Measurements from ENCODE around the gene RAC3. TPM values are rescaled to one million over a fixed set of nuclear protein-coding genes. Genes with fewer than 3 reads are reported as not detected.

Gene RAC3
- total and polyA plus RNA-seq, 2 experiments from 2014 or later: 9.9 to 73.7 TPM

DNA sequence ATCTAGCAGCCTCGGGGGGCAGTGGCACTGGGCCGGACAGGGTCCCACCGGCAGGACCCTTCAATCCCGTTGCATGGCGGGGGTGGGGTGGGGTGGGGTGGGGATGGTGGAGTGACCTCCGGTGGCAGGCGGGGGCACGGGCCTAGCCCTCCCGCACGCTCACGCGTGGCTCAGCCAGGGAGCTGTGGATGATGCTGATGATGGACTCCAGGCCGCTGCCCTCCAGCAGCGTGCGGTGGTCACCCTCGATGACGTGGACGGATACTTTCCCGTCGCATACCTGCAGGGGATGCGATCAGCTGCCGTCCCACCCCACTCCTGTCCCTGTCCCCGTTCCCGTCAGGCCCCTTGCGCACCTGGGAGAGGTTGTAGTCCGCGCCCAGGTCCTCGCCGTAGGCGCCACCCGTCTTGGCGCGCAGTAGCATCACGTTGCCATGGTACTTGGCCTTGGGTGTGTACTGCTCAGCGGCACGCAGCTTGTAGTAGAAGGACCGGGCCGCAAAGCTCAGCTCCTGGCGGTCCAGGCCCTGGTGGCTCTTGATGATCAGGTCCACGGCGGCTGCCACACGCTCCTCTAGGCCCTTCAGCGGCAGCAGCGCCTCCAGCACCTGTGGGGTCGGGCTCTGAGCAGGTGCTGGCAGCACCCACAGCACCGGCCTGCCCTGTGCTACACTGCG is 47.7 kb downstream of the RAC3 start:
- TF ChIP-seq, protein P1, sequence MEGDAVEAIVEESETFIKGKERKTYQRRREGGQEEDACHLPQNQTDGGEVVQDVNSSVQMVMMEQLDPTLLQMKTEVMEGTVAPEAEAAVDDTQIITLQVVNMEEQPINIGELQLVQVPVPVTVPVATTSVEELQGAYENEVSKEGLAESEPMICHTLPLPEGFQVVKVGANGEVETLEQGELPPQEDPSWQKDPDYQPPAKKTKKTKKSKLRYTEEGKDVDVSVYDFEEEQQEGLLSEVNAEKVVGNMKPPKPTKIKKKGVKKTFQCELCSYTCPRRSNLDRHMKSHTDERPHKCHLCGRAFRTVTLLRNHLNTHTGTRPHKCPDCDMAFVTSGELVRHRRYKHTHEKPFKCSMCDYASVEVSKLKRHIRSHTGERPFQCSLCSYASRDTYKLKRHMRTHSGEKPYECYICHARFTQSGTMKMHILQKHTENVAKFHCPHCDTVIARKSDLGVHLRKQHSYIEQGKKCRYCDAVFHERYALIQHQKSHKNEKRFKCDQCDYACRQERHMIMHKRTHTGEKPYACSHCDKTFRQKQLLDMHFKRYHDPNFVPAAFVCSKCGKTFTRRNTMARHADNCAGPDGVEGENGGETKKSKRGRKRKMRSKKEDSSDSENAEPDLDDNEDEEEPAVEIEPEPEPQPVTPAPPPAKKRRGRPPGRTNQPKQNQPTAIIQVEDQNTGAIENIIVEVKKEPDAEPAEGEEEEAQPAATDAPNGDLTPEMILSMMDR (IDR thresholded peaks at IDR 0.05; ENCODE audit: low read depth, low read length): no peak
- Histone ChIP-seq H3K4me3 (no peak overlapping the region), H3K4me1 (ENCODE audit: low read depth) (no peaks in the 10 kb centered on the region), H3K27me3 (no peaks in the 10 kb centered on the region), H3K36me3 (peaks cover 43% of the 10 kb centered on the region), H3K9me3 (ENCODE audit: low read depth) (no peaks in the 10 kb centered on the region), H3K27ac (no peak overlapping the region)
- no peak for DNase-seq (ENCODE audit: low read depth in 1 of 2, low spot score in 1 of 2)

DNA sequence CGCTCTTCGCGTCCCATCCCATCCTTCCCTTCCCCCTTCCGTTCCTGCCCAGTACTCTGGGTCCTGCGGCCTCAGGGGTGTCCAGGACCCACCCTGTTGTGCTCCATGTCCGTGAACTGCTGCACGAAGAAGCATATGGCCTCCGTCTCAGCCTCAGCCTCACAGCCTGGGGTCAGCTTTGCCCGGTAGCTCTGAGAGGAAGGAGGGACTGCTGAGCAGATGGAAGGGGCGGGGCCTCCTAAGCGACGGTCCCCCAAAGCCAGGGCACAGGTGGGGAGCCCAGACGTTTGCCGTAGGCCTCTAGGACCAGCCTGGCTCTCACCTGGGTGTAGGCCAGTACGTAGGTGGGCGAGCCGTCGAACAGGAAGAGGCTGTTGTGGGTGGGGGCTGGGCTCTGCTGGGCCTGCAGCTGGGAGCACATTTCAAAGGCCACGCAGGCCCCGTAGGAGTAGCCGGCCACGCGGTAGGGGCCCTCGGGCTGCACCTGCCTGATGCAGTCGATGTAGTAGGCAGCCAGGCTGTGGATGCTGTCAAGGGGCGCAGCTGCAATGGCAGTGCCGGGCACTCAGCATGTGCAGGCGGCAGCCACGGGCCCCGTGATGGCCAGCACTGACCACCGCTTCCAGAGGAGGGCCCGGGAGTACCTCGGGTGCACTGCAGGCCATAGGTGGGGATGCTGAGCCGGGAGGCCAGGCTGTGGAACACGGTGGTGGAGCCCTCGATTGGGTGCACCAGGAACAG is 48.7 kb downstream of the RAC3 start:
- Histone ChIP-seq H3K4me3 (no peak overlapping the region), H3K36me3 (peaks cover 54% of the 10 kb centered on the region)
- TF ChIP-seq, protein P1 (IDR thresholded peaks at IDR 0.05; ENCODE audit: low read depth, low read length): no peak

DNA sequence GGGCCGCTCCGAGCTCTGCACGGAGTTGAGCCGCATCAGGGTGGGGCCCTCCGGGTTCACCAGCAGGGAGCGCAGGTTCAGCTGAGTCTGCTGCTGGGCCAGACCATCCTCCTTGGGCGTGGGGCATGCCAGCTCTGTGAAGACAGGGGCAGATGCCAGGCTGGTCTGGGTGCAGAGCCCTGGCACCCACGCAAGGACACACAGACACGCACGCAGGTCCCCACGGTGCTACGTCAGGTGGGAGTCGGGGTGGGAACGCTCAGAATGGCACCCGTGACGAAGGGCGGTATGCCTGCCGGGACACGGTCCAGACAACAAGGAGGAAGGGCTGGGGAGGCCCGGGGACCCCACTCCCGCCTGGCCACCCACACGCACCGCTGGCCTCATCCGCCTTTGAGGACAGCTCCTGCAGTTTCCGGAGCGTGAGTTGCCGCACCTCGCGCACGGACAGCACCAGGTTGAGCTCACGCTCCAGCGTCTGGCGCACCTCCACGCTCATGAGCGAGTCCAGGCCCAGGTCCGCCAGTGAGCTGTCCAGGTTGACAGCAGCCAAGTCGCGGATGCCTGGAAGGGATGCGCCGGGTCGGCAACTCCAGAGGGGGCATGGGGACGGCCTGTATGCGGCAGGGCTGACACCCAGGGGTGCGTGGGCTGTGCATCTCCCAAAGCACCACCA is 49.4 kb downstream of the RAC3 start:
- TF ChIP-seq, protein P1 (IDR thresholded peaks at IDR 0.05; ENCODE audit: low read depth, low read length): no peak
- Histone ChIP-seq H3K27ac (no peak overlapping the region), H3K4me3 (no peak overlapping the region), H3K27me3 (no peaks in the 10 kb centered on the region), H3K4me1 (ENCODE audit: low read depth) (no peaks in the 10 kb centered on the region), H3K9me3 (ENCODE audit: low read depth) (no peaks in the 10 kb centered on the region), H3K36me3 (peaks cover 61% of the 10 kb centered on the region)
- no peak for DNase-seq (ENCODE audit: low read depth in 1 of 2, low spot score in 1 of 2)

More for the DNA sequence above, 48.7 kb downstream of the RAC3 start:
- H3K27me3 ChIP-seq: no peaks in the 10 kb centered on the region
- no peak for DNase-seq (ENCODE audit: low read depth in 1 of 2, low spot score in 1 of 2)
- no peaks in the 10 kb centered on the region for H3K4me1 ChIP-seq (ENCODE audit: low read depth)
- H3K9me3 ChIP-seq (ENCODE audit: low read depth): no peaks in the 10 kb centered on the region
- no peak overlapping the region for H3K27ac ChIP-seq

DNA sequence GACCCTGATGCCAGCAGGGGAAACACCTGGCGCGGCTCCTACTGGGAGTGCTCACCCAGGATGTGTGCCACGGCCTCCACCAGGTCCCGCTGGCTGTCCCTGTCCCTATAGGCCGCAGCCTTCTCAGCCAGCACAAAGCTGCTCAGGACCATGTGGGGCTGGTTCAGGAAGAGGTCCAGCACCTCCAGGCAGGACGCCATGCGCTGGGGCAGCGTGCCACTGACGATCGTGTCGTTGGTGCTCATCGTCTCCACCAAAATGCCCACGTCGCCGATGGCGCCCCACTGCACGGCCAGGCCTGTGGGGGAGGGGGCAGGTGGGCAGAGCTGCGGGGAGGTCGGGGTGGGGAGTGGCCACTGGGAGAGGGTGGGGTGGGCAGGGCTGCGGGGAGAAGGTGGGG is 50.1 kb downstream of the RAC3 start:
- H3K36me3 ChIP-seq: peaks cover 67% of the 10 kb centered on the region
- H3K27ac ChIP-seq: no peak overlapping the region
- no peaks in the 10 kb centered on the region for H3K9me3 ChIP-seq (ENCODE audit: low read depth)
- H3K4me1 ChIP-seq (ENCODE audit: low read depth): no peaks in the 10 kb centered on the region
- H3K4me3 ChIP-seq: no peak overlapping the region
- H3K27me3 ChIP-seq: no peaks in the 10 kb centered on the region
- TF ChIP-seq, protein P1 (IDR thresholded peaks at IDR 0.05; ENCODE audit: low read depth, low read length): no peak
- DNase-seq (ENCODE audit: low read depth in 1 of 2, low spot score in 1 of 2): no peak

DNA sequence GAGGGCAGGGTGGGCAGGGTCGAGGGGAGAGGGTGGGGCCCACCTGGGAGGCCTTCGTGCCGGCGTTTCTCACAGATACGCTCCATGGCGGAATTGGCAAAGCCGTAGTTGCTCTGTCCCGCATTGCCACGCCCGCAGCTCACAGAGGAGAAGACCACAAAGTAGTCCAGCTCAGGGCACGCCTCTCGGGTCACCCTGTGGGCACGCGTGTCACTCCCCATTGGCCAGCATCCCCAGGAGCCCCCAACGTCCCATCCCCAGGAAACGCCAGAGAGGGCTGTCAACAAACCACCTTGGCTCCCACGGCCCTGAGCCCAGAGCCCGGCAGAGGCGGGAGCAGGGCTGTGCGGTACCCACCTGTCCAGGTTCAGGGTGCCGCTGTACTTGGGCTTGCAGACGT is 50.5 kb downstream of the RAC3 start:
- Histone ChIP-seq H3K27ac (no peak overlapping the region), H3K4me1 (ENCODE audit: low read depth) (no peaks in the 10 kb centered on the region), H3K36me3 (peaks cover 70% of the 10 kb centered on the region), H3K9me3 (ENCODE audit: low read depth) (no peaks in the 10 kb centered on the region), H3K4me3 (no peak overlapping the region), H3K27me3 (no peaks in the 10 kb centered on the region)
- no peak for DNase-seq (ENCODE audit: low read depth in 1 of 2, low spot score in 1 of 2)
- TF ChIP-seq, protein P1 (IDR thresholded peaks at IDR 0.05; ENCODE audit: low read depth, low read length): no peak
